ENCODE measurements around the gene GALNT14. TPM values are rescaled to one million over a fixed set of nuclear protein-coding genes. Genes with fewer than 3 reads are reported as not detected.

The GALNT14 gene
- total and polyA plus RNA-seq, 8 donors: 1.9 to 9.1 (median 2.8) TPM

GRCh38 chr2:31122133-31122532, 16.1 kb downstream of the GALNT14 start:
- Histone ChIP-seq H3K27ac (no peak overlapping the region), H3K4me3 (no peak overlapping the region), H3K9me3 (no peaks in the 10 kb centered on the region), H3K36me3 (no peaks in the 10 kb centered on the region), H3K4me1 (no peaks in the 10 kb centered on the region), H3K27me3 (no peaks in the 10 kb centered on the region)
- WGBS, 2 donors: 70 to 78% methylated on average over 9 of the region's 9 CpGs
- DNase-seq (no peak), ATAC-seq (no peak), FAIRE-seq (no peak)
- intact Hi-C loops (cut with DNase I): no loop called here
- TF ChIP-seq CTCF (IDR thresholded peaks at IDR 0.05): no peak

- Histone ChIP-seq H3K4me1 (no peaks in the 10 kb centered on the region), H3K4me3 (no peak overlapping the region), H3K36me3 (no peaks in the 10 kb centered on the region), H3K27me3 (no peaks in the 10 kb centered on the region), H3K9me3 (no peaks in the 10 kb centered on the region), H3K27ac (no peak overlapping the region)
- intact Hi-C loops (cut with DNase I): no loop called here
- DNase-seq (no peak), ATAC-seq (no peak), FAIRE-seq (no peak)
- no peak for TF ChIP-seq CTCF (IDR thresholded peaks at IDR 0.05)
Measured at GRCh38 chr2:31113765-31114164, 24.5 kb downstream of the GALNT14 start.

GRCh38 chr2:31112544-31112943, 25.7 kb downstream of the GALNT14 start:
- Histone ChIP-seq H3K27me3 (no peaks in the 10 kb centered on the region), H3K9me3 (no peaks in the 10 kb centered on the region), H3K4me1 (no peaks in the 10 kb centered on the region), H3K27ac (no peak overlapping the region), H3K36me3 (no peaks in the 10 kb centered on the region), H3K4me3 (no peak overlapping the region)
- intact Hi-C loops (cut with DNase I): no loop called here
- WGBS, 2 donors: 95 to 96% methylated on average over 3 of the region's 3 CpGs
- ATAC-seq (no peak), FAIRE-seq (no peak), DNase-seq (no peak)
- TF ChIP-seq CTCF (IDR thresholded peaks at IDR 0.05): no peak

GRCh38 chr2:31110998-31111397, 27.2 kb downstream of the GALNT14 start:
- Histone ChIP-seq H3K36me3 (no peaks in the 10 kb centered on the region), H3K27ac (no peak overlapping the region), H3K4me3 (no peak overlapping the region), H3K27me3 (no peaks in the 10 kb centered on the region), H3K4me1 (no peaks in the 10 kb centered on the region), H3K9me3 (no peaks in the 10 kb centered on the region)
- FAIRE-seq: no peak
- DNase-seq: no peak
- no peak for TF ChIP-seq CTCF (IDR thresholded peaks at IDR 0.05)
- intact Hi-C loops (cut with DNase I): no loop called here
- peak in 1 of 4 donors; percentile 40 for ATAC-seq
- 67 to 69% methylated on average over 3 of the region's 3 CpGs for WGBS, 2 donors

- Histone ChIP-seq H3K36me3 (no peaks in the 10 kb centered on the region), H3K27ac (no peak overlapping the region), H3K9me3 (no peaks in the 10 kb centered on the region), H3K4me3 (no peak overlapping the region), H3K4me1 (no peaks in the 10 kb centered on the region), H3K27me3 (no peaks in the 10 kb centered on the region)
- WGBS, 2 donors: 73 to 87% methylated on average over 3 of the region's 3 CpGs
- ATAC-seq (no peak), FAIRE-seq (no peak), DNase-seq (no peak)
- TF ChIP-seq CTCF (IDR thresholded peaks at IDR 0.05): no peak
- intact Hi-C loops (cut with DNase I): no loop called here
Measured at GRCh38 chr2:31110431-31110830, 27.8 kb downstream of the GALNT14 start.
